RPMI7951 (cell line): ENCODE data around the gene HUNK. TPM values are rescaled to one million over a fixed set of nuclear protein-coding genes. Genes with fewer than 3 reads are reported as not detected.

Experiments used
- DNase-seq: peaks from one replicate; pipeline ENCODE4 v3.0.0-alpha.2; 2012; ENCODE audit warnings: low read depth
- total RNA-seq: library from RNA; depleted of rRNA; stranded (reverse); fragments of >200 nt; shearing (Covaris generic); gene quantifications from 2 replicates; pipeline ENCODE4 v1.2.3, GENCODE V29; 2014

Gene HUNK
- total RNA-seq, 1 experiment from 2014 or later: 0.48 TPM

GRCh38 chr21:31895077-31895835 is 22.4 kb downstream of the HUNK start:
- DNase-seq: no peak

GRCh38 chr21:31896019-31896418 is 23.2 kb downstream of the HUNK start:
- DNase-seq: no peak

GRCh38 chr21:31897311-31897710 is 24.5 kb downstream of the HUNK start:
- DNase-seq: peak; percentile 10

GRCh38 chr21:31898933-31899630 is 26.3 kb downstream of the HUNK start:
- no peak for DNase-seq

GRCh38 chr21:31900121-31900895 is 27.5 kb downstream of the HUNK start:
- DNase-seq: no peak

- DNase-seq: no peak
Observed at GRCh38 chr21:31901315-31901714, 28.5 kb downstream of the HUNK start.

GRCh38 chr21:31902438-31902837 is 29.6 kb downstream of the HUNK start:
- DNase-seq: no peak

GRCh38 chr21:31903896-31904295 is 31.1 kb downstream of the HUNK start:
- DNase-seq: no peak

GRCh38 chr21:31905503-31906451 is 33.0 kb downstream of the HUNK start:
- DNase-seq: no peak

- no peak for DNase-seq
Observed at GRCh38 chr21:31908106-31909031, 35.5 kb downstream of the HUNK start.

GRCh38 chr21:31909153-31910073 is 36.6 kb downstream of the HUNK start:
- DNase-seq: no peak

GRCh38 chr21:31910074-31910470 is 37.3 kb downstream of the HUNK start:
- DNase-seq: no peak

GRCh38 chr21:31911138-31911907 is 38.5 kb downstream of the HUNK start:
- peak; percentile 92 for DNase-seq

- no peak for DNase-seq
Observed at GRCh38 chr21:31912501-31912900, 39.7 kb downstream of the HUNK start.

- no peak for DNase-seq
Observed at GRCh38 chr21:31913182-31913608, 40.4 kb downstream of the HUNK start.

GRCh38 chr21:31914472-31914871 is 41.7 kb downstream of the HUNK start:
- no peak for DNase-seq

GRCh38 chr21:31915566-31915965 is 42.7 kb downstream of the HUNK start:
- DNase-seq: no peak

- DNase-seq: no peak
Observed at GRCh38 chr21:31917108-31917507, 44.3 kb downstream of the HUNK start.
